ENCODE results near the gene SETX.

- no peak for TF ChIP-seq CTCF (IDR thresholded peaks at IDR 0.05; ENCODE audit: insufficient read depth, low read length)
- no peak for TF ChIP-seq POLR2AphosphoS5 (IDR thresholded peaks at IDR 0.05; ENCODE audit: low read depth)
Measured at GRCh38 chr9:132230605-132231004, 124.2 kb downstream of the SETX start.
